ENCODE results near the gene KRT2.

The KRT2 gene

GRCh38 chr12:52679875-52680274, 27.9 kb upstream of the KRT2 start:
- Mint-ChIP-seq H3K27me3 (ENCODE audit: low read depth, poor library complexity) (peaks cover 40% of the 10 kb centered on the region), H3K4me1 (no peaks in the 10 kb centered on the region), H3K36me3 (ENCODE audit: low read depth) (no peaks in the 10 kb centered on the region), H3K4me3 (no peak overlapping the region), H3K27ac (no peak overlapping the region), H3K9me3 (no peaks in the 10 kb centered on the region)
- DNase-seq: no peak
- no peak for TF ChIP-seq CTCF (IDR thresholded peaks at IDR 0.05)

- DNase-seq: no peak
- no peak for TF ChIP-seq CTCF (IDR thresholded peaks at IDR 0.05)
- H3K36me3 Mint-ChIP-seq (ENCODE audit: low read depth): no peaks in the 10 kb centered on the region
- H3K4me1 Mint-ChIP-seq: no peaks in the 10 kb centered on the region
- H3K27me3 Mint-ChIP-seq (ENCODE audit: low read depth, poor library complexity): peaks cover 32% of the 10 kb centered on the region
- H3K27ac Mint-ChIP-seq: no peak overlapping the region
- H3K9me3 Mint-ChIP-seq: no peaks in the 10 kb centered on the region
- no peak overlapping the region for H3K4me3 Mint-ChIP-seq
Observed at GRCh38 chr12:52677671-52678070, 25.7 kb upstream of the KRT2 start.

GRCh38 chr12:52677126-52677525, 25.1 kb upstream of the KRT2 start:
- no peak overlapping the region for H3K27ac Mint-ChIP-seq
- H3K36me3 Mint-ChIP-seq (ENCODE audit: low read depth): no peaks in the 10 kb centered on the region
- peaks cover 31% of the 10 kb centered on the region for H3K27me3 Mint-ChIP-seq (ENCODE audit: low read depth, poor library complexity)
- no peaks in the 10 kb centered on the region for H3K4me1 Mint-ChIP-seq
- no peaks in the 10 kb centered on the region for H3K9me3 Mint-ChIP-seq
- TF ChIP-seq CTCF (IDR thresholded peaks at IDR 0.05): no peak
- H3K4me3 Mint-ChIP-seq: no peak overlapping the region
- no peak for DNase-seq

GRCh38 chr12:52676163-52676562, 24.2 kb upstream of the KRT2 start:
- no peak for DNase-seq
- no peaks in the 10 kb centered on the region for H3K9me3 Mint-ChIP-seq
- no peaks in the 10 kb centered on the region for H3K4me1 Mint-ChIP-seq
- H3K36me3 Mint-ChIP-seq (ENCODE audit: low read depth): no peaks in the 10 kb centered on the region
- no peak for TF ChIP-seq CTCF (IDR thresholded peaks at IDR 0.05)
- no peak overlapping the region for H3K4me3 Mint-ChIP-seq
- no peak overlapping the region for H3K27ac Mint-ChIP-seq
- H3K27me3 Mint-ChIP-seq (ENCODE audit: low read depth, poor library complexity): peaks cover 25% of the 10 kb centered on the region

- H3K4me3 Mint-ChIP-seq: no peak overlapping the region
- H3K36me3 Mint-ChIP-seq (ENCODE audit: low read depth): no peaks in the 10 kb centered on the region
- no peak overlapping the region for H3K27ac Mint-ChIP-seq
- no peak for TF ChIP-seq CTCF (IDR thresholded peaks at IDR 0.05)
- DNase-seq: no peak
- peaks cover 27% of the 10 kb centered on the region for H3K27me3 Mint-ChIP-seq (ENCODE audit: low read depth, poor library complexity)
- no peaks in the 10 kb centered on the region for H3K4me1 Mint-ChIP-seq
- no peaks in the 10 kb centered on the region for H3K9me3 Mint-ChIP-seq
Observed at GRCh38 chr12:52675301-52675701, 23.3 kb upstream of the KRT2 start.

- no peaks in the 10 kb centered on the region for H3K36me3 Mint-ChIP-seq (ENCODE audit: low read depth)
- TF ChIP-seq CTCF (IDR thresholded peaks at IDR 0.05): no peak
- no peaks in the 10 kb centered on the region for H3K4me1 Mint-ChIP-seq
- no peak overlapping the region for H3K27ac Mint-ChIP-seq
- H3K4me3 Mint-ChIP-seq: no peak overlapping the region
- H3K27me3 Mint-ChIP-seq (ENCODE audit: low read depth, poor library complexity): peaks cover 20% of the 10 kb centered on the region
- H3K9me3 Mint-ChIP-seq: no peaks in the 10 kb centered on the region
- no peak for DNase-seq
Observed at GRCh38 chr12:52674433-52674775, 22.4 kb upstream of the KRT2 start.
